ENCODE data around the gene FILIP1.

DNA sequence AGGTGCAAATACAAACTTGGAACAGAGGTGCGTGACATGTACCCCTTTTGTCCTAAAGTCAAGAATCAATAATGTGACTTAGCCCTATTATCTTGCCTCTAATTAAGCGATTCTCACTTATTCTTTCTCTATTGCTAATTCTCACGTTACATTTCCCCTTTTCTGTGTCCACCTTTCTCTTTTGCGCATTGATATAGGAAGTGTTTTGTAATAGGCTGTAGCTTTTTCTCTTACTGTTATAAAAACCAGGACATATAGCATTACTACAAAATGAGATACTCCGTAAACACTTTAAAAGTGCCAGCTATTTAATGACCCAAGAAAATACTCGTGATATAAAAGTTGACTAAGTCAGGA lies 208.3 kb downstream of the FILIP1 start:
- no peak for TF ChIP-seq POLR2A (IDR thresholded peaks at IDR 0.05)
- TF ChIP-seq, protein P1, sequence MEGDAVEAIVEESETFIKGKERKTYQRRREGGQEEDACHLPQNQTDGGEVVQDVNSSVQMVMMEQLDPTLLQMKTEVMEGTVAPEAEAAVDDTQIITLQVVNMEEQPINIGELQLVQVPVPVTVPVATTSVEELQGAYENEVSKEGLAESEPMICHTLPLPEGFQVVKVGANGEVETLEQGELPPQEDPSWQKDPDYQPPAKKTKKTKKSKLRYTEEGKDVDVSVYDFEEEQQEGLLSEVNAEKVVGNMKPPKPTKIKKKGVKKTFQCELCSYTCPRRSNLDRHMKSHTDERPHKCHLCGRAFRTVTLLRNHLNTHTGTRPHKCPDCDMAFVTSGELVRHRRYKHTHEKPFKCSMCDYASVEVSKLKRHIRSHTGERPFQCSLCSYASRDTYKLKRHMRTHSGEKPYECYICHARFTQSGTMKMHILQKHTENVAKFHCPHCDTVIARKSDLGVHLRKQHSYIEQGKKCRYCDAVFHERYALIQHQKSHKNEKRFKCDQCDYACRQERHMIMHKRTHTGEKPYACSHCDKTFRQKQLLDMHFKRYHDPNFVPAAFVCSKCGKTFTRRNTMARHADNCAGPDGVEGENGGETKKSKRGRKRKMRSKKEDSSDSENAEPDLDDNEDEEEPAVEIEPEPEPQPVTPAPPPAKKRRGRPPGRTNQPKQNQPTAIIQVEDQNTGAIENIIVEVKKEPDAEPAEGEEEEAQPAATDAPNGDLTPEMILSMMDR (IDR thresholded peaks at IDR 0.05): no peak

All from upper lobe of left lung (tissue), 4 donors.